Right ventricle myocardium inferior (tissue), 1 donor: Measurements from ENCODE around the gene OR4D5. TPM values are rescaled to one million over a fixed set of nuclear protein-coding genes. Genes with fewer than 3 reads are reported as not detected.

Experiments
- ATAC-seq: fragments of 200-7000 bp; cut with Tn5 transposase; one replicate; pipeline ENCODE4 v1.9.1; 2020; ENCODE audit warnings: mild to moderate bottlenecking, moderate library complexity
- DNase-seq: peaks from one replicate; pipeline ENCODE4 v3.0.0; 2021; ENCODE audit errors: missing footprints
- intact Hi-C: fragments of 100-400 bp; cut with DNase I; formaldehyde crosslinking; loops from one replicate; pipeline ENCODE4 v1.11.0; 2022
- long read RNA-seq: library from polyadenylated mRNA; unstranded; transcript quantifications from one replicate; pipeline ENCODE4 v2.0.0, GENCODE V29; 2021
- total RNA-seq: library from RNA; stranded (reverse); fragmentation: NEBNext Ultra II Directional; extraction: Animal tissue kit (Norgen Biotek cat#: 25700); gene quantifications from one replicate; pipeline ENCODE4 v1.2.1, GENCODE V29; 2021
- donor health status: DM: no; HTN: yes; CAD: no; lungs with severe emphysema.

The OR4D5 gene
- total RNA-seq: not detected
- long read RNA-seq: 0 reads

DNA sequence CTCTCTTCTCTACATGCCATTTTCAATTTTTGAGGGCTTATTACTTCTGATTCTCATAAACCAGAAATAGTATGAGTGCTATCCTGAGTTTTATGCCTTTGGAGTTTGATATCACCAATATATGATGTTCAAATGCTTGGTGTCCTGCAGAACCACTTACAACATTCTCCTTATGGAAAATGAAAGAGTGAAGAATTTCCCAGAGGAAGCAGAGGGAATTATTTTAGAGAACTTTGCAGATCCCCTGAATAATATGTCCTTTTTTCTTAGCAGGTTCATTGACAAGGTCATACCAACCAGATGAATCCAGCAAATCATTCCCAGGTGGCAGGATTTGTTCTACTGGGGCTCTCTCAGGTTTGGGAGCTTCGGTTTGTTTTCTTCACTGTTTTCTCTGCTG is at the start of gene OR4D5:
TSS of gene OR4D5 (plus strand) at position 301 of the 400 bp plus-strand sequence. CDS start at position 301, 0 bp downstream.
- intact Hi-C loops: no loop called here
- ATAC-seq (no peak), DNase-seq (no peak)

DNA sequence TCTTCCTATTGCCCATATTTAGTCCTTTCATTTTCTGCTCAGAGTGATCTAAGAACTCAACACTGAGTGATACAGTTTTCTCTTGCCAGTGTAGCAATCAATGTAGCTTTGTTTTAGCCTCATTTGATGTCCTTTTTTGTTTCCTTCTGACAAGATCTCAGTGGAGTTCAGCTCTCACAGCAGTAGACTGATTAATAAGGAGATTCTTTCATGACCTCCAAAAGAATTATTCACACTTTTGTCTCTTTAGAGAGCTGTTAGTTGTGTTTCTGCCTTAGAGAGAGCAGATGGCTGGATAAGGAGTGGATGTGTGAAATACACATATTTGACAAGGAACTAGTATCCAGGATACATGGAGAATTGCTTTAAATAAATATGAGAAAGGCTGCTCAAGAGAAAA is 47.4 kb upstream of the OR4D5 start:
- intact Hi-C loops: no loop called here
- ATAC-seq: no peak
- no peak for DNase-seq

DNA sequence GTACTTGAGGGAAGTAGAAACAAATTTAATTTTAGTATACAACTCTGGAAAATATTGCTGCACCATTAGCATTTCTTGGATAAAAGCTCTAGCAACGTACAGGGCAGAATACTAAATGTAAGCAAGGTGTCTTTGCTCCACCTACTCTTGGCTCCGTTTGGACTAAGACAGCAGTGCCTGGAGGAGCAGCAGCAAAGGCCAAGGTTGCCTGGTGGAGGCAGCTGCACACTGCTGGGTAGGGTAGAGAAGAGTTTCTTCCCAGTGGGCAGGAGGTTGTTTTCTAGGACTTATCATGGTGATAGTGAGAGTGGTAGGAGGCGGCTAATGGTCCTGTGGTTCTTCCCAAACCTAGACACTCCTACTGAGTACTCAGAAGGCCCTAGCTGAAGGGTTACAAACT is 39.6 kb upstream of the OR4D5 start:
- intact Hi-C loops: no loop called here
- ATAC-seq (no peak), DNase-seq (no peak)

DNA sequence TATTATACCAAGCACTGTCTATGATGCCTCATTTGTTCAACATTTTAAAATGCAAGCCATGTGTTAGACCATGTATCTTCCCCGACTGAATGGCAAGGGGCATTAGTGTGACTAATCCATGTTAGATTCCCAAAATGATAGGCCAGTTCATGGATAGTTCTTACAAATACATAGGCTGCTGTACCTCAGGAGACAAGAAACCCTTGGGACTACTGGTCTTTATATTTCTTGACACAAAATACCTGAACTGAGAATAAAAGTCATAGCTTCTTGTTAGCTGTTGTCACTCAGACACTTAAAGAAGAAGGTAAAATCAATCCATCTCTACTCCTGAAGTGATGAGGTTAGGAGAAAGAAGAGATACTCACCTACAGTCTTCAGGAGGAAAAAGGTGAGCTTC is 37.5 kb upstream of the OR4D5 start, which contains the start of gene OR8D4:
TSS of gene OR8D4 (plus strand) at position 301 of the 400 bp plus-strand sequence. CDS start 4,265 bp downstream, outside the sequence.
- ATAC-seq (no peak), DNase-seq (no peak)
- intact Hi-C loops: no loop called here

DNA sequence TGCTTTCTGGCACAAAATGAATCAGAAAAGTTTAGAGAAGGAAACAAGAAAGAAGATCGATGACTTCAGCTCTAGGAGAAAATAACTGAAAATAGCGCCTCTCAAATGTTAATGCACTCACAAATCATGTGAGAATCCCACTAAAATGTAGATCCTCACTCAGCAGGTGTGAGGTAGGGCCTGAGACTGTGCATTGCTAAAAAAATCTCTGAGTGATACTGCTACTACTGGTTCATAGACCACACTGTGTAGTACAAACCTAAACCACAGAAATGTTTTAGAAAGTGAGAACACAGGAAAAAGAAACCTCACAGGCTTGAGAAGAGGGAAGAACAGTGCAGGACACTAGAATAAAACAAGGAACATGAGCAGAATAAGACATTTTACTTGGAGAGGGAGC is 35.5 kb upstream of the OR4D5 start:
- ATAC-seq: no peak
- no peak for DNase-seq
- intact Hi-C loops: no loop called here

DNA sequence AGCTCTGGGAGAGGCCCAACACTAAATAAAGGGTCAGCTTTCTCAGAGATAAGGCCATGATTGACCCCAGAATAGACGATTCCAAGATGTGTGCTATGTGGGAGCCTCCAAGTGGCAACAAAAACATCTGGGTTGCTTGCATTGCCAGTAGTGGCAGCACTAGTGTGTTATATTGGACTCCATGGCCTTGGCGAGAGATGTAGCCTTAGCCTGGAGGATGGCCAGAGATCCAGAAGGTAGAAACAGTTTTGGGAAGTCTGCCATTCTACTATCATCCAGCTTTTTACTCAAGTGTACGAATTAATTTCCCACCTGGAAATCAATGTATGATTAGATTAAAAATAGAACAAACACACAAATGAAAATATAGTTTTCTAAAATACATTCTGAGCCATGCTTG is 34.5 kb upstream of the OR4D5 start:
- no peak for ATAC-seq
- intact Hi-C loops: no loop called here

DNA sequence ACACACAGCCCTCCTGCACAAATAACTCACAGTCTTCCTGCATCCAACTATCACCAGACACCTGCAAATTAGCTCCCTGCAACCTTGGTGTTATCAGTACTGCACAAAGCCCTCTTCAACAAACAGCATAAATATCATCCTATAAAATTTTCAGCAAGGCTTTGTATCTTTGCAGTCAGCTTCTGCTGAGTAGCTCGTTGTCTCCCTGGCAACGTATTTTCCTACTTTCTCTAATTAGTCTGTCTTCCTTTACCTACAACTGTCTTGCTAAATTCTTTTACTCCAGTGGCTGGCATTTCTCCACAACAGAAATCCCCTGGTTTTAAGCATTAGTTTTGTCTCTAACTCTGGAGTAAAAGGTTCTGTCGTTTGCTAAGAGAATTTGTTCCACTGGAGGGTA is 33.6 kb upstream of the OR4D5 start:
- ATAC-seq (no peak), DNase-seq (no peak)
- intact Hi-C loops: no loop called here

More for the DNA sequence above, 34.5 kb upstream of the OR4D5 start:
- DNase-seq: no peak

DNA sequence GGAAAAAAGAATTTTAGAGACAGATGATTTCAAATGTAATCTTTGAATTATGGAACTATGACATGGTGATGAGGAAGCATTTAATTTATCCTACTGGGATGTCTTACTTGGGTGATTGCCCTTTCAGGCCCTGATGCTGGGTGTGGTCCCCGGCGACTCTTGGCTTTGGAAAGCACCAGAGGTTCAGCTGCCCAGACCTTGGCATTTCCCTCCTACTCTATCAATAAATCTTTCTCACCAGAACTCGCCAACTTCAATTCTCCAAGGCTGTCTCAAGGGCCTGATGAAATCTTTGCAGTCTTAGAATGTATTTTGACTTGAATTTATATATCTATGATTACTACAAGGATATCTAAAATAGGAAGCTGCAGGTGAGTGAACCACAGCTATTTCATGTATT is 18.5 kb upstream of the OR4D5 start:
- no peak for ATAC-seq
- intact Hi-C loops: no loop called here
- DNase-seq: no peak

DNA sequence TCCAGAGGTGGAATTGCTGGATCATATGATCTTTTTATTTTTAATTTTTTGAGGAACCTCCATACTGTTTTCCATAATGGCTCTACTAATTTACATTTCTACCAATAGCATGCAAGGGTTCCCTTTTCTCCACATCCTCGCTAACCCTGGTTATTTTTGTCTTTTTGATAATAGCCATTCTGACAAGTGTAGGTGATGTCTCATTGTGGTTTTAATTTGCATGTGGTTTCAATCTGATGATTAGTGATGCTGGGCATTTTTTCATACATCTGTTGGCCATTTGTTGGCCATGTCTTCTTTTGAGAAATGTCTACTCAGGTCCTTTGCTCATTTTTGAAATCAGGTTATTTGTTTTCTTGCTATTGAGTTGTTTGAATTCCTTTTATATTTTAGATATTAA is 15.4 kb upstream of the OR4D5 start:
- no peak for ATAC-seq
- intact Hi-C loops: no loop called here
- no peak for DNase-seq

DNA sequence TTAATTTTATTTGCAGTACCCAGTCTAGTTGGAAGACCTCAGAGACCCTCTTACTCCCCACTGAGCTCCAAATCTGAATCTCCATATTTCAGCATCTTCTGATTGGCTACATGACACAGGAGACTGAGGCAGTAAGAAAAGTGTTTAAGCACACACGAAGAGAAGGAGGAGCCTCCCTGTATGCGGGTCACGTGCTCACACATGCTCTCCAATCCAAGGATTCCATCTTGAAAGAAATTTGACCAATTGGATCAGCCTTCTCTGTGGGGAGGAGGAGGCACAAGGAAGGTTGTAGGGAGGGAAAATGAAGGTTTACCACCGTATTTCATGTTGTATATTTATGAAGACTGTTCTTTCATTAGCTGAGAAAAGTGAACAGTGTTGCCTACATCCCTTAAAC is 3.0 kb downstream of the OR4D5 start:
- DNase-seq: no peak
- intact Hi-C loops: no loop called here

DNA sequence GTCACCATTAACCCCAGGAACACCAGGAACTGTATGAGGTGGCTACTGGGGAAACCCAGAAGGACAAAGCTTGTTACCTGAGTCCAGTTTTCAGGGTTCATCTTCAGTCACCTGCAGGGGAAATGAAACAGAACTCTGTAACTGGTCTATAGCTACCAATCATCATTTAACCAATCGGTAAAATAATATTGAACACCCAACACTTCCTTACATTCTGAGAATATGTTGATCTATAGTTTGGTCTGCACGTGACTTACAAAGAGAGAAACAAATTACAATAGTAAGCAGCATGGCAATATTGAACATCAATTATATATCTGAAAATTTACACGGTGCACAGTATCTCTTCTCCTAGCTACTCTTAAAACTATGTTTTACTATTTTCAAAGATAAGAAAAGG is 4.3 kb downstream of the OR4D5 start, which contains the start of gene OR6T1:
TSS of gene OR6T1 (minus strand) at position 101 of the 400 bp plus-strand sequence. CDS start at position 101, 0 bp downstream.
- DNase-seq (no peak), ATAC-seq (no peak)
- intact Hi-C loops: no loop called here

More for the DNA sequence above, 3.0 kb downstream of the OR4D5 start:
- ATAC-seq: no peak

DNA sequence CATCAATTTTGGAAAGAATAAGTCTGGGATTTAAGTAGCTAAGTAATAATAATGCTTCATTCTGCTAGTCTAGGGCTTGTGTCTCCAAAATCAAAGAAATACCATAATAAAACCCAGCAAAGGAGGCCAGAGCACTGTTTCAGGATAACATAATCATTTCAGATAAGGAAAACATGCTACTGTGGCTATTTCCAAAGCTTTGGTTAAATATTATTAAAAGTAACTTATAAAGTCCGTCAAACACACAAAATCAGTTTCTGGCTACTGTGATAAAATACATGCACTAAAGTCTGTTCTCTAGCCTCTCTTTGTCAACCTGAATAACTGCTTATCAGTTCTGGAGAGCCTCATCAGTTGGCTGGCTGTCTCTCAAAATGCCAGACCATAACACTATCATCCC is 5.7 kb downstream of the OR4D5 start:
- no peak for ATAC-seq
- no peak for DNase-seq
- intact Hi-C loops: no loop called here

DNA sequence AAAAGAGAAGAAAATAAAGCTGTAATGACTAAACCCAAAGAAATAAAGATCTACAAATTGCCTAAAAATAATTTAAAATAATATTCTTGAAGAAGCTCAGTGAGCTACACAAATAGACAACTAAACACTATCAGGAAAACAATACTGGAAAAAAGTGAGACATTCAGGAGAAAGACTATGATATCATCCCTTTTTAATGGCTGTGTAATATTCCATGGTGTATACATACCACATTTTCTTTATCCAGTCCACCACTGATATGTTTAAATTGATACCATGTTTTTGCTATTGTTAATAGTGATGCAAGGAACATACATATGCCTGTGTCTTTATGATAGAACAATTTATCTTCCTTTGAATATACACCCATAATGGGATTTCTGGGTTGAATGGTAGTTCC is 17.3 kb downstream of the OR4D5 start:
- intact Hi-C loops: no loop called here
- no peak for DNase-seq
- no peak for ATAC-seq

DNA sequence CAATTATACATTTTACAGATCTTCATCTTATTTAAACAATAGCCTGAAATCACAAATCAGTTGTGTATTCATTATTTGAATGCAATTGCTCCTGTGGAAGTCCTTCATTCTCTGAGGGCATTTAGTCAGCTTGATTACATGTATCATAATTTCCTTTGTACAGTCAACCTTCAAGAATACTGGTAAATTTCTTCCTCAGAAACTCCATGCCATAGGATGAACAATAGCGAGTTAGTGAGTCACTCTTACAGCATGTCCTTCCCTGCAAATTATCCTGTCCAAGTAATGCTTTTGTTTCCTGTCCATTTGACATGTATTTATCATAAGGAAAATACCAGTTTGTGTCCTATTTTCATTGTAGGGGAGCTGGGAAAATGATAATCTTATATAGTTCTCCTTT is 34.4 kb downstream of the OR4D5 start:
- DNase-seq: no peak
- intact Hi-C loops: no loop called here
- no peak for ATAC-seq

DNA sequence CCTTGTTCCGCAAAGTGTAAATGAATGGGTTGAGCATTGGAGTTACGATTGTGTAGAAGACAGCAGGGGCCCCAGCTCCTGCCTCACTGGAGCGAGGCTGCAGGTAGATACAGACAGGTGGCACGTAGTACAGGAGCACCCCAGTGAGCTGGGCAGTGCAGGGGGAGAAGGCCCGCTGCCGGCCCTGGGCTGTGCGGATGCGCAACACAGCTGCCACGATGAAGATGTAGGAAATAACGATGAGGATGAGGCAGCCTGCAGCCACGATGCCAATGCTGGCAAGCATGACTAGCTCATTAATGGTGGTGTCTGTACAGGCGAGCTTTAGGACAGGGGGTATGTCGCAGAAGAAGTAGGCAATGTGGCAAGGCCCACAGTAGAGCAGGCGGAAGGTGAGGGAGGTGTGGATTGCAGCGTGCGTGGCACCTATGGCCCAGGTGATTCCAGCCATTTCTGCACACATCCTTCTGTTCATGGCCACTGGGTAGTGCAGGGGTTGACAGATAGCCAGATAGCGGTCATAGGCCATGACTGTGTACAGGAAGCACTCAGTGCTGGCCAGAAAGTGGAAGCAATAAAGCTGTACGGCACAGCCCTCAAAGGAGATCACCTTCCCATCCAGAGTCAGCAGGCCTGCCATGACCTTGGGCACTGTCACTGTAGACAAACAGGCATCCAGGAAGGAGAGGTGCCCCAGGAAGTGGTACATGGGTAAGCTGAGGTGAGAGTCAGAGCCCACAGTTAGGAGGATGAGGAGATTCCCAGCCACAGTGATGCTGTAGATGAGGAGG is 37.5 kb downstream of the OR4D5 start:
- DNase-seq: no peak
- intact Hi-C loops: no loop called here
- ATAC-seq: no peak

DNA sequence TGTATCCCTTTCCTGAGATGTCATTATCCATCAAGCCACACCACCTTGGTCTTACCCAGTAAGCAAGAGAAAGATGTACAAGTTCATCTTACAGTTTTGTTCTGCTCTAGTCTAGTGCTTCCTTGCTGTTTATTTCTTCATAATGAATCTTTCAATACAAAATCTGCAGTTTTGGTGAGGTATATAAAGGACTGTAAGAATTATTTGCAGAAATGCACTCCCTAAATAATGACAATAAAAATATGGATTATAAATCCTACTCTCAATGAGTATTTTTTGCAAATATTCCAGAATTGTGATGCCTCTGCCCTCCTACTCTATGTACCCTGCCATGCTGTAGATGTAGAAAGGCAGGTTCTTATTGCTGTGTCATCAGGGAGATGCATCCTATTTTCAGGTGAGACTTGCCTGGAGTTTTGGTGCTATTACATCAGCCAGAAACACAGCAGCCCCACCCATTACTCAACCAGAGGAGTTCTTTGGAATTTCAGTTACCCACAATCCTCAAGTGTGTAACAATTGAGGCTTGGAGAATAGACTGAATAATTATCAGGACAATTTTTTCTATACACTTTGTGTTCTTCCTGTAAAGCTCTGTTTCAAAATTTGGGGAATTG is 38.4 kb downstream of the OR4D5 start, which contains the start of gene OR10S1:
TSS of gene OR10S1 (minus strand) at position 51 of the 617 bp plus-strand sequence. CDS start 117 bp downstream, outside the sequence.
- no peak for DNase-seq
- intact Hi-C loops: no loop called here
- ATAC-seq: no peak

DNA sequence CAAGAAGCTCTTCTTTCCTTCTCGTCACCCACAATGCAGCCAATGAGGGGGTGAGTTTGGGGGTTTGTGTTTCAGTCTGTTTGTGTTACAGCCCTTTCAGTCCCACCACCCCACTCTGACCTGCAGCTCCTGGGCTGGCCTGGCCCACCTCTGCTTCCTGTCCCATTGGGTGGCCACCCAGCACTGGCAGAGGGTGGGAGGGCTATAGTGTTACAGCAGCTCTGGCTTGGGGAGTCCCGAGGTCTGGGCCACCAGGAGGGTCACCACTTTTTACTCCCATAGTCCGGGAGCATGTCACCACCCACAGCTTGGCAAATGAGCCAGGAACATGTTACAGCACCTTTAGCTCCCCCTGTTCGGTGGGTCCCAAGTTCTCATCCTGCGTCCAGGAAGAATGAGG is 39.9 kb downstream of the OR4D5 start:
- DNase-seq (no peak), ATAC-seq (no peak)
- intact Hi-C loops: no loop called here
